T-helper 1 cell treated with Interleukin-12 subunit alpha and Interleukin-12 subunit beta and Interleukin-4 antibody, amounts not matched to agents 30 ng/mL and 1 ng/mL, for 36 hours (primary cell): ENCODE data around the gene BRD3. TPM values are rescaled to one million over a fixed set of nuclear protein-coding genes. Genes with fewer than 3 reads are reported as not detected.

Source experiments
- intact Hi-C: fragments of 100-400 bp; cut with micrococcal nuclease; formaldehyde crosslinking; loops from one replicate; pipeline ENCODE4 v1.15.1; 2024
- total RNA-seq: library from RNA; stranded (reverse); gene quantifications from 2 replicates; pipeline ENCODE4 v1.2.3, GENCODE V29; 2022

Gene BRD3
- total RNA-seq, 1 donor from 2014 or later: 26.3 TPM

GRCh38 chr9:134055981-134056461 lies 11.8 kb downstream of the BRD3 start:
- intact Hi-C loops: no loop called here

GRCh38 chr9:134054891-134055811 lies 12.7 kb downstream of the BRD3 start:
- intact Hi-C loops: no loop called here

- intact Hi-C loops: no loop called here
Measured at GRCh38 chr9:134053941-134054761, 13.7 kb downstream of the BRD3 start.

GRCh38 chr9:134053401-134053871 lies 14.4 kb downstream of the BRD3 start:
- intact Hi-C loops: no loop called here

GRCh38 chr9:134052941-134053340 lies 14.9 kb downstream of the BRD3 start:
- intact Hi-C loops: no loop called here

GRCh38 chr9:134052491-134052890 lies 15.3 kb downstream of the BRD3 start:
- intact Hi-C loops: no loop called here

- intact Hi-C loops: no loop called here
Measured at GRCh38 chr9:134051319-134051718, 16.5 kb downstream of the BRD3 start.

GRCh38 chr9:134050726-134051125 lies 17.1 kb downstream of the BRD3 start:
- intact Hi-C loops: no loop called here

GRCh38 chr9:134049772-134050588 lies 17.8 kb downstream of the BRD3 start:
- intact Hi-C loops: no loop called here

GRCh38 chr9:134049236-134049635 lies 18.6 kb downstream of the BRD3 start:
- intact Hi-C loops: no loop called here

- intact Hi-C loops: no loop called here
Measured at GRCh38 chr9:134048582-134048968, 19.3 kb downstream of the BRD3 start.

GRCh38 chr9:134047868-134048581 lies 19.8 kb downstream of the BRD3 start:
- intact Hi-C loops: no loop called here

- intact Hi-C loops: no loop called here
Measured at GRCh38 chr9:134046894-134047681, 20.7 kb downstream of the BRD3 start.

GRCh38 chr9:134045841-134046544 lies 21.8 kb downstream of the BRD3 start:
- intact Hi-C loops: no loop called here

GRCh38 chr9:134044944-134045343 lies 22.9 kb downstream of the BRD3 start:
- intact Hi-C loops: no loop called here

- intact Hi-C loops: no loop called here
Measured at GRCh38 chr9:134043531-134043988, 24.3 kb downstream of the BRD3 start.

GRCh38 chr9:134041649-134041962 lies 26.2 kb downstream of the BRD3 start:
- intact Hi-C loops: no loop called here

GRCh38 chr9:134040781-134041648 lies 26.8 kb downstream of the BRD3 start:
- intact Hi-C loops: no loop called here
